IgD-negative memory B cell (primary cell): Measurements from ENCODE around the gene ARID3C. TPM values are rescaled to one million over a fixed set of nuclear protein-coding genes. Genes with fewer than 3 reads are reported as not detected.

Source experiments
- H3K27ac Mint-ChIP-seq, 3 donors: one replicate each; pipeline ENCODE4 v1.8.0; 2020 to 2022; ENCODE audit warnings: mild to moderate bottlenecking in 3 of 3, mixed read lengths in 3 of 3, moderate library complexity in 1 of 3
- H3K27me3 Mint-ChIP-seq: one replicate; pipeline ENCODE4 v1.8.0; 2021; ENCODE audit warnings: mixed read lengths
- H3K36me3 Mint-ChIP-seq: one replicate; pipeline ENCODE4 v1.8.0; 2020; ENCODE audit warnings: mild to moderate bottlenecking, mixed read lengths
- H3K4me1 Mint-ChIP-seq, 3 donors: one replicate each; pipeline ENCODE4 v1.8.0; 2020 to 2022; ENCODE audit warnings: mixed read lengths in 3 of 3, mild to moderate bottlenecking in 1 of 3
- H3K4me3 Mint-ChIP-seq, 4 donors: one replicate each; pipeline ENCODE4 v1.8.0; 2020 to 2022; ENCODE audit warnings: mild to moderate bottlenecking in 4 of 4, mixed read lengths in 4 of 4, moderate library complexity in 3 of 4
- H3K9me3 Mint-ChIP-seq, 3 donors: one replicate each; pipeline ENCODE4 v1.8.0; 2020 to 2021; ENCODE audit warnings: mixed read lengths in 3 of 3, mild to moderate bottlenecking in 1 of 3
- polyA plus RNA-seq: library from polyadenylated mRNA; unstranded; fragments of 300-500 nt; fragmentation: Illumina TruSeq; gene quantifications from one replicate; pipeline ENCODE4 v1.2.3, GENCODE V29; 2021

ARID3C gene
- polyA plus RNA-seq, 1 donor from 2014 or later = not detected

GRCh38 chr9:34603610-34604231 is 25.1 kb downstream of the ARID3C start:
- H3K36me3 Mint-ChIP-seq = no peaks in the 10 kb centered on the region
- H3K9me3 Mint-ChIP-seq = no peaks in the 10 kb centered on the region
- peaks cover 2% of the 10 kb centered on the region for H3K27me3 Mint-ChIP-seq
- H3K4me1 Mint-ChIP-seq = peaks cover 0 to 2% (median 0%) of the 10 kb centered on the region in 3 donors
- H3K27ac Mint-ChIP-seq = no peak overlapping the region
- no peak overlapping the region for H3K4me3 Mint-ChIP-seq

DNA sequence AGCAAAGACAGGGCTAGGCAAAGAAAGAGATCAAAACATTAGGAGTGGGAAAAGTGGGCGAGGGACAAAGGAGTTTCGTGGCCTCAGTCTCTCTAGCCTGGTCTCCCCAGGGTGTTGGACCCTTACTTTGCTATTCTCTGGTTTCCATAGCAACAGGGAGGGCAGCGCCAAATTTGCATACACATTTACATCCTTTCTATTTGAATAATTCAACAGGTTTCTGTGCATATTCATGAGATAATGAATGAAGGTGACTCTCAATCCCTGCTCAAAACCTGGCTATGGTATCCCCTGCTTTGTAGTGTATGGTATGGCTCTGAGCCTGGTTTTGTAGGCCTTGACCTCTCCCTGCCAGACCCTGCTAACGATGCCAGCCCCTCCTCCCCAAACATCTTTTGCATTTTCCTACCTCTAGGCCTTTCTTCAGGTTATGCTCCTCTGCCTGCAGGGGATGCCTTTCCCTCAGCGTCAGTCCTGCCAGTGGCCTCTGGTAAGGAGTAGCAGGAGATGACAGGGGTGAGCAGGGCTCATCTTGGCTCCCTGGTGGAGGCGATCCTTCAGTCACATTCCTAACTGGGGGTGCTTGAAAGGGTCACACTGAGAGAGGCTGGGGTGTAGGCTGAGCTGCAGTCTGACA is 26.8 kb downstream of the ARID3C start:
- peaks cover 0 to 2% (median 0%) of the 10 kb centered on the region in 3 donors for H3K4me1 Mint-ChIP-seq
- H3K9me3 Mint-ChIP-seq = no peaks in the 10 kb centered on the region
- peak overlapping the region in 1 of 4 donors; percentile 2 for H3K4me3 Mint-ChIP-seq
- H3K27ac Mint-ChIP-seq = no peak overlapping the region
- H3K27me3 Mint-ChIP-seq = peaks cover 2% of the 10 kb centered on the region
- peaks cover 2% of the 10 kb centered on the region for H3K36me3 Mint-ChIP-seq

- Mint-ChIP-seq H3K36me3 (peaks cover 2% of the 10 kb centered on the region), H3K4me1 (peaks cover 0 to 2% (median 0%) of the 10 kb centered on the region in 3 donors), H3K4me3 (no peak overlapping the region), H3K9me3 (no peaks in the 10 kb centered on the region), H3K27ac (no peak overlapping the region), H3K27me3 (peaks cover 2% of the 10 kb centered on the region)
Measured at GRCh38 chr9:34600908-34601307, 28.0 kb downstream of the ARID3C start.

- H3K36me3 Mint-ChIP-seq = peaks cover 2% of the 10 kb centered on the region
- H3K27ac Mint-ChIP-seq = no peak overlapping the region
- no peak overlapping the region for H3K4me3 Mint-ChIP-seq
- peaks cover 0 to 2% (median 0%) of the 10 kb centered on the region in 3 donors for H3K4me1 Mint-ChIP-seq
- peaks cover 5% of the 10 kb centered on the region for H3K27me3 Mint-ChIP-seq
- no peaks in the 10 kb centered on the region for H3K9me3 Mint-ChIP-seq
Measured at GRCh38 chr9:34599546-34599945, 29.3 kb downstream of the ARID3C start.

GRCh38 chr9:34594177-34594576 is 34.7 kb downstream of the ARID3C start:
- H3K27me3 Mint-ChIP-seq = peaks cover 38% of the 10 kb centered on the region
- no peak overlapping the region for H3K4me3 Mint-ChIP-seq
- H3K27ac Mint-ChIP-seq = no peak overlapping the region
- peaks cover 0 to 16% (median 14%) of the 10 kb centered on the region in 3 donors for H3K4me1 Mint-ChIP-seq
- H3K9me3 Mint-ChIP-seq = no peaks in the 10 kb centered on the region
- peaks cover 2% of the 10 kb centered on the region for H3K36me3 Mint-ChIP-seq

- Mint-ChIP-seq H3K4me3 (peak overlapping the region in 3 of 4 donors; percentile 37 to 87 (median 54)), H3K9me3 (no peaks in the 10 kb centered on the region), H3K27ac (no peak overlapping the region), H3K4me1 (peaks cover 0 to 23% (median 19%) of the 10 kb centered on the region in 3 donors), H3K27me3 (peaks cover 49% of the 10 kb centered on the region), H3K36me3 (peaks cover 2% of the 10 kb centered on the region)
Measured at GRCh38 chr9:34592895-34593601, 35.8 kb downstream of the ARID3C start.

DNA sequence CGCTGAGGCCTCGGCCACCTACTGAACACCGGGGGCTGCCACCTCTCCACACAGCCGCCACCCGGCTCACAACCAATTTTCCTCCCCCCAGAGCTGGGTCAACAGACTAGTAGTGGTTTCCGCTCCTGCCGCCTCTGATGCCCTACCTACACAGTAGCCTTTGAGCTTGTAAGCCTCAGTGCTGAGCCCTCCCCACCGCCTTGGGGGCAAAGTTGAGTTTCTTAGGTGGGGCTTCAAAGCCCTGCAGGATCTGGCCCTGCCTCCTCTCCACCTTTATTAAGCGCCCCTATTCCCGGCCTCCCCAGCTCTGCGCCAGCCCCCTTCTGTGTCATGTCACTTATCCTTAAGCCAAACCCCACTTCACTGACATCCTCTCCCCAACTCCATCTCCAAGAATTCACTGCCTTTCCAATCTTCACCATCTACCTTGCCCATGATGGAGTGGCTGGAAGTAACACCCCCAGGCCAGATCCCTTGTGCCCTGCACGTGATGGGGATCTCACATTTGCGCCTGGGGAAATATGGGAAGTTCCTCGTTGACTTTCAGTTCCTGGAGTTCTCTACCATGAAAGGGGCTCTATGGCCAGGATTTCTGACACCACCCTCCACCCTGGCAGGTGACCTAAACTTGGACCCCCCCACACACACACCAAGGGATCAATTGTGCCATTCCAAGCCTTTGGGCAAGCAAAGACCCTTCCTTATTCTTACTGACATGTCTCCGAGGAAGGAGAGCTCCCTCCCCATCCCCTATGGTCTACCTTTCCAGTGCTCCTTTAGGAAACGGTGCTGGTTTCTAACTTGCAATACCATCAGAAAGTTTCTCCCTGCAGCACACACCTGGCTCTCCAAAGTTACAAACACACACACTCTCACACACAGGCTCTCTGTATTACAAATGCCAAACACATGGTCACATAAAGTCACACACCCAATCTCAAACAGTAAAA is 36.7 kb downstream of the ARID3C start:
- peaks cover 0 to 23% (median 19%) of the 10 kb centered on the region in 3 donors for H3K4me1 Mint-ChIP-seq
- no peaks in the 10 kb centered on the region for H3K9me3 Mint-ChIP-seq
- peak overlapping the region; percentile 54 to 87 (median 80) for H3K4me3 Mint-ChIP-seq
- H3K27ac Mint-ChIP-seq = peak overlapping the region in 1 of 3 donors; percentile 31
- peaks cover 55% of the 10 kb centered on the region for H3K27me3 Mint-ChIP-seq
- H3K36me3 Mint-ChIP-seq = no peaks in the 10 kb centered on the region

GRCh38 chr9:34591248-34591916 is 37.5 kb downstream of the ARID3C start:
- H3K27ac Mint-ChIP-seq = peak overlapping the region in 1 of 3 donors; percentile 46
- H3K4me1 Mint-ChIP-seq = peaks cover 0 to 23% (median 19%) of the 10 kb centered on the region in 3 donors
- peak overlapping the region; percentile 54 to 92 (median 83) for H3K4me3 Mint-ChIP-seq
- no peaks in the 10 kb centered on the region for H3K9me3 Mint-ChIP-seq
- peaks cover 61% of the 10 kb centered on the region for H3K27me3 Mint-ChIP-seq
- no peaks in the 10 kb centered on the region for H3K36me3 Mint-ChIP-seq

DNA sequence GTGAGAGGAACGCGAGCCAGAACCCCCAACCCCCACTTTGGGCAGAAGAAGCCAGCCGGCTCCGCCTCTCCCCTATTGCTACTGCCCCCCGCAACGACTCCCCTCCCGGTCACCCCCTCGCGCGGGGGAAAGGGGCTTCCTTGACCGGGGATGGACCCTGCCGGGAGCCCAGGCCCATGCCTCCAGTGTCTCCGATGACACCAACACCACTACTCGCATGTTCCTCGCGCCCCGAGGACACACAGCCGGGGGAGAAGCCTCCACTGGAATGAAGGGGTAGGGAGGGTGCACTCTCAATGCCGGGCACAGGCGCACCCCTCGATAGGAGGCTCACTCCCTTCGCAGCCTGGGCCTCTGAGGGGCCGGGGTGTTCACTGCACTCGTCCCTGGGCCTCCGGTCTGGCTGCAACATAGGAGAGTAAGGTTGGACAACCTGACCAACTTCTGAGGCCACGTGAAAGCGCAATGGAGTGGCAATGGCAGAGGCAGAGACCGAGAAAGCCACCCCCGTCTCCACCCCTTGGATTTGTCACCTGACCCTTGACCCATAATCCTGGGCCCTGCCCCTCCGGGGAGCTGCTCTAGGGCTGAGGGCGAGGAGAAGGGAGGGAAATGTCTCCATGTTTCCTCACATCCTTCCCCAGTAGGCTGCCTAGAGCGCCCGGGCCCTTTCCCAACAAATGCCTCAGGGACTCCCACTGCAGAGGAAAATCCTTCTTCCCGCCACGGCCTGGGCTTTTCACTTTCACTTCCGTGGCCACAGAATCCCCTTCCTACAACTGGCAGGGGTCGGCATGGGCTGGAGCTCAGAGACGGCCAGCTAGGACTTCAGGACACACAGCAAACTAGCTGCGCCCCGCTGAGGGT is 38.3 kb downstream of the ARID3C start:
- peaks cover 0 to 25% (median 20%) of the 10 kb centered on the region in 3 donors for H3K4me1 Mint-ChIP-seq

GRCh38 chr9:34589636-34590380 is 39.1 kb downstream of the ARID3C start, which contains the start of gene CNTFR:
Gene CNTFR, minus strand, starts transcription at chr9:34589724. Its CDS starts 20,743 bp downstream, at chr9:34568981.
- Mint-ChIP-seq H3K27ac (peak within 1 kb of the TSS in 1 of 3 donors; percentile 91), H3K36me3 (no peaks in the 10 kb centered on the region), H3K4me1 (peaks cover 0 to 25% (median 20%) of the 10 kb centered on the region in 3 donors), H3K9me3 (no peaks in the 10 kb centered on the region), H3K27me3 (peaks cover 73% of the 10 kb centered on the region), H3K4me3 (peak within 1 kb of the TSS; percentile 42 to 94 (median 84))

More for the DNA sequence above, 38.3 kb downstream of the ARID3C start:
- Mint-ChIP-seq H3K4me3 (peak overlapping the region; percentile 42 to 92 (median 83)), H3K27ac (no peak overlapping the region), H3K27me3 (peaks cover 69% of the 10 kb centered on the region), H3K36me3 (no peaks in the 10 kb centered on the region), H3K9me3 (no peaks in the 10 kb centered on the region)

GRCh38 chr9:34588671-34589635 is 39.9 kb downstream of the ARID3C start:
- no peaks in the 10 kb centered on the region for H3K9me3 Mint-ChIP-seq
- H3K4me3 Mint-ChIP-seq = peak overlapping the region; percentile 21 to 94 (median 80)
- H3K27ac Mint-ChIP-seq = peak overlapping the region in 1 of 3 donors; percentile 91
- H3K27me3 Mint-ChIP-seq = peaks cover 78% of the 10 kb centered on the region
- H3K4me1 Mint-ChIP-seq = peaks cover 0 to 25% (median 20%) of the 10 kb centered on the region in 3 donors
- H3K36me3 Mint-ChIP-seq = no peaks in the 10 kb centered on the region

- H3K9me3 Mint-ChIP-seq = no peaks in the 10 kb centered on the region
- H3K36me3 Mint-ChIP-seq = no peaks in the 10 kb centered on the region
- peak overlapping the region in 2 of 4 donors; percentile 21 to 25 for H3K4me3 Mint-ChIP-seq
- peaks cover 0 to 19% (median 13%) of the 10 kb centered on the region in 3 donors for H3K4me1 Mint-ChIP-seq
- no peak overlapping the region for H3K27ac Mint-ChIP-seq
- H3K27me3 Mint-ChIP-seq = peaks cover 64% of the 10 kb centered on the region
Measured at GRCh38 chr9:34587271-34587670, 41.6 kb downstream of the ARID3C start.
